Neural cell (in vitro differentiated cells): ENCODE measurements around the gene SUMO2. TPM values are rescaled to one million over a fixed set of nuclear protein-coding genes. Genes with fewer than 3 reads are reported as not detected.
A peak's percentile ranks its signal among the peaks of the same experiment; 100 is the strongest.

Experiments
- H2AFZ ChIP-seq: fragments of 200-600, 300-800 bp; sonication (generic), shearing (Covaris generic); 2 replicates; pipeline ENCODE4 v1.6.0; 2014; ENCODE audit warnings: low read depth, mild to moderate bottlenecking, antibody characterized with exemption, low read length, moderate library complexity
- H3F3A ChIP-seq: fragments of 200-600 bp; shearing (Covaris generic); 2 replicates; pipeline ENCODE4 v1.6.1; 2016; ENCODE audit warnings: mild to moderate bottlenecking, moderate library complexity, mixed read lengths, antibody characterized with exemption, low read length; ENCODE audit not compliant: insufficient read depth, poor library complexity, severe bottlenecking
- H3K27ac ChIP-seq: fragments of 200-600, 300-800 bp; sonication (generic), shearing (Covaris generic); 2 replicates; pipeline ENCODE4 v1.5.1; 2014; ENCODE audit warnings: mild to moderate bottlenecking, low read length, moderate library complexity
- H3K27me3 ChIP-seq: fragments of 300-800, 200-600 bp; sonication (generic), shearing (Covaris generic); 2 replicates; pipeline ENCODE4 v1.6.0; 2014; ENCODE audit warnings: mild to moderate bottlenecking, low read depth, low read length, moderate library complexity; ENCODE audit not compliant: insufficient read depth
- H3K36me3 ChIP-seq: fragments of 300-800, 200-600 bp; sonication (generic), shearing (Covaris generic); 2 replicates; pipeline ENCODE4 v1.5.1; 2014; ENCODE audit warnings: mild to moderate bottlenecking, antibody characterized with exemption, low read length, moderate library complexity; ENCODE audit not compliant: insufficient read depth
- H3K4me2 ChIP-seq: fragments of 300-800, 200-600 bp; sonication (generic), shearing (Covaris generic); 2 replicates; pipeline ENCODE4 v1.6.0; 2014; ENCODE audit warnings: mild to moderate bottlenecking, low read length
- H3K4me3 ChIP-seq: fragments of 300-800, 200-600 bp; sonication (generic), shearing (Covaris generic); 2 replicates; pipeline ENCODE4 v1.5.1; 2014; ENCODE audit warnings: mild to moderate bottlenecking, low read length, moderate library complexity
- H3K79me2 ChIP-seq: fragments of 200-600 bp; shearing (Covaris generic); replicated peaks from 2 replicates; pipeline ENCODE4 v1.6.0; 2014; ENCODE audit warnings: mild to moderate bottlenecking, low read length, moderate library complexity; ENCODE audit not compliant: insufficient read depth
- H3K9ac ChIP-seq: fragments of 300-800, 200-600 bp; sonication (generic), shearing (Covaris generic); 2 replicates; pipeline ENCODE4 v1.6.1; 2016; ENCODE audit warnings: mild to moderate bottlenecking, low read length, mixed read lengths
- H3K9me2 ChIP-seq: fragments of 200-600 bp; shearing (Covaris generic); 2 replicates; pipeline ENCODE4 v1.6.1; 2016; ENCODE audit warnings: mild to moderate bottlenecking, low read length, mixed read lengths; ENCODE audit not compliant: insufficient read depth
- H3K9me3 ChIP-seq: fragments of 200-600, 300-800 bp; sonication (generic), shearing (Covaris generic); 2 replicates; pipeline ENCODE4 v1.6.1; 2016; ENCODE audit warnings: mild to moderate bottlenecking, mixed run types, low read length, moderate library complexity, mixed read lengths
- H4K20me1 ChIP-seq: fragments of 200-600 bp; shearing (Covaris generic); 2 replicates; pipeline ENCODE4 v1.6.1; 2016; ENCODE audit warnings: mild to moderate bottlenecking, mixed run types; ENCODE audit not compliant: insufficient read depth
- EP300 ChIP-seq: fragments of 450-650 bp; conservative IDR thresholded peaks from 2 replicates; pipeline ENCODE4 v1.6.1; 2014; ENCODE audit warnings: antibody characterized with exemption, mild to moderate bottlenecking, moderate library complexity; ENCODE audit not compliant: poor library complexity, severe bottlenecking
- EZH2 ChIP-seq: fragments of 200-600, 300-800 bp; shearing (Covaris generic), sonication (generic); IDR thresholded peaks from 2 replicates; pipeline ENCODE4 v1.6.1; 2014; ENCODE audit warnings: antibody characterized with exemption, low read length, borderline replicate concordance, mild to moderate bottlenecking; ENCODE audit not compliant: insufficient read depth, poor library complexity, severe bottlenecking
- MXI1 ChIP-seq: fragments of 450-650 bp; conservative IDR thresholded peaks from 2 replicates; pipeline ENCODE4 v1.6.1; 2014; ENCODE audit warnings: antibody characterized with exemption, mild to moderate bottlenecking; ENCODE audit not compliant: poor library complexity, severe bottlenecking
- POLR2AphosphoS5 ChIP-seq: IDR thresholded peaks from 2 replicates; pipeline ENCODE4 v1.6.1; 2012
- RAD21 ChIP-seq: fragments of 450-650 bp; conservative IDR thresholded peaks from 2 replicates; pipeline ENCODE4 v1.6.1; 2014; ENCODE audit warnings: antibody characterized with exemption, mild to moderate bottlenecking, moderate library complexity
- SMC3 ChIP-seq: fragments of 450-650 bp; conservative IDR thresholded peaks from 2 replicates; pipeline ENCODE4 v1.6.1; 2014; ENCODE audit warnings: antibody characterized with exemption, mild to moderate bottlenecking, moderate library complexity; ENCODE audit not compliant: poor library complexity
- TAF1 ChIP-seq: IDR thresholded peaks from 2 replicates; pipeline ENCODE4 v1.6.1; 2012; ENCODE audit warnings: low read depth
- polyA minus RNA-seq: library from RNA; depleted of rRNA, polyadenylated mRNA; stranded (reverse); fragments of >200 nt; gene quantifications from 2 replicates; pipeline ENCODE4 v1.2.3, GENCODE V29; 2014
- polyA plus RNA-seq: library from polyadenylated mRNA; depleted of rRNA; stranded (reverse); fragments of >200 nt; gene quantifications from 2 replicates; pipeline ENCODE4 v1.2.3, GENCODE V29; 2014
- TF ChIP-seq, protein P1 (sequence below): fragments of 450-650 bp; IDR thresholded peaks from 2 replicates; pipeline ENCODE4 v1.5.1; 2014; ENCODE audit warnings: antibody characterized with exemption, mild to moderate bottlenecking, moderate library complexity; ENCODE audit not compliant: poor library complexity, severe bottlenecking
- TF ChIP-seq, protein P2 (sequence below): IDR thresholded peaks from 2 replicates; pipeline ENCODE4 v1.6.1; 2012; ENCODE audit warnings: borderline replicate concordance

Gene SUMO2
- polyA plus RNA-seq (224 and 283 TPM in 2 replicates), polyA minus RNA-seq (120 and 137 TPM in 2 replicates)

DNA sequence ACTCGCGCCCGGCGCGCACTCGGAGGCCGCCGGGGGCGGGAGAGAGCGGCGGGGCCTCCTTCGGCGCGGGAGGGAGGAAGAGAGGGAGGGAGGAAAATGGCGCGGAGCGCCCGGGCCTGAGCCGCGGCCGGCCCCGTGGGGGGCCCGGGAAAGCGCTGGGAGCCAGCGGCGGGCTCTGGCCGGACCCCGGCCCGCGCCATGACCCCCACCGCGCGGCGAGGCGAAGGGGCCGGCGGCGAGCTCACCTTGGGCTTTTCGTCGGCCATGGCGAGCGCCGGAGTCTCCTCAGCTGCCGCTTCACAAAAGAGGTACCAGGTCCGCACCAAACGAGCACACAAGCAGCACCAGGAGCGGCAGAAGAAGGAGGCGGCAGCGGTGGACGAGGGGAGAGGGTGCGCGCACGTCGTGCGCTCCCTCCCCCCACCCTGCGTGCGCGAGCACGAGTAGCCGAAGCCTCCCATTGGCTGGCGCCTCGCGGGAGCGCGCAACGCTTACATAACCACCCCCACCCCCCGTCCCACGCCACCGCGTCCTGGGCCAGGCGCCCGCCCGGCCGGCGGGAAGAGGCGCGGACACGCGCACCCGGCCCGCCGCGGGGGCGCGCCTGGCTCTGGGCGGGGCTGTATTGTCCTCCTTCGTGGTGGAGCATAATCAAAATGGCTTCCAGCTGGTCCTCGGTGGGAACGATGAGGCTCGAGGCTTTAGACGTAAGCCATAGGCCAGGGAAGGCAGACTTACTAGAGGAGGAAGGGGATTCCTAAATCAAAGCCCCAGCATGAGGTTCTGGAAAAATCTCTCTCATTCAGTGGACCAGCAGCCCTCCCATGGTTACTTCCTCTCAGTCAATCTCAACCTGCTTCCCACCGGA, at the start of gene SUMO2:
Gene SUMO2, minus strand, starts transcription at position 391 of the 868 bp plus-strand sequence. Its CDS starts 125 bp downstream, at position 266.
- peak within 1 kb of the TSS; percentile 97 for H3K4me3 ChIP-seq
- peak within 1 kb of the TSS; percentile 99 for H3K27ac ChIP-seq
- H2AFZ ChIP-seq: peak within 1 kb of the TSS; percentile 99
- no peaks in the 10 kb centered on the region for H3F3A ChIP-seq
- H3K9me3 ChIP-seq: no peaks in the 10 kb centered on the region
- H3K36me3 ChIP-seq: no peaks in the 10 kb centered on the region
- H3K9me2 ChIP-seq: no peaks in the 10 kb centered on the region
- no peaks in the 10 kb centered on the region for H4K20me1 ChIP-seq
- H3K4me2 ChIP-seq: peak within 1 kb of the TSS; percentile 94
- peak; percentile 63 for TF ChIP-seq EP300
- no peak for TF ChIP-seq RAD21
- no peak for TF ChIP-seq EZH2
- TF ChIP-seq TAF1: peak; percentile 96
- TF ChIP-seq SMC3: no peak
- TF ChIP-seq POLR2AphosphoS5: peak; percentile 96
- TF ChIP-seq, protein P1, sequence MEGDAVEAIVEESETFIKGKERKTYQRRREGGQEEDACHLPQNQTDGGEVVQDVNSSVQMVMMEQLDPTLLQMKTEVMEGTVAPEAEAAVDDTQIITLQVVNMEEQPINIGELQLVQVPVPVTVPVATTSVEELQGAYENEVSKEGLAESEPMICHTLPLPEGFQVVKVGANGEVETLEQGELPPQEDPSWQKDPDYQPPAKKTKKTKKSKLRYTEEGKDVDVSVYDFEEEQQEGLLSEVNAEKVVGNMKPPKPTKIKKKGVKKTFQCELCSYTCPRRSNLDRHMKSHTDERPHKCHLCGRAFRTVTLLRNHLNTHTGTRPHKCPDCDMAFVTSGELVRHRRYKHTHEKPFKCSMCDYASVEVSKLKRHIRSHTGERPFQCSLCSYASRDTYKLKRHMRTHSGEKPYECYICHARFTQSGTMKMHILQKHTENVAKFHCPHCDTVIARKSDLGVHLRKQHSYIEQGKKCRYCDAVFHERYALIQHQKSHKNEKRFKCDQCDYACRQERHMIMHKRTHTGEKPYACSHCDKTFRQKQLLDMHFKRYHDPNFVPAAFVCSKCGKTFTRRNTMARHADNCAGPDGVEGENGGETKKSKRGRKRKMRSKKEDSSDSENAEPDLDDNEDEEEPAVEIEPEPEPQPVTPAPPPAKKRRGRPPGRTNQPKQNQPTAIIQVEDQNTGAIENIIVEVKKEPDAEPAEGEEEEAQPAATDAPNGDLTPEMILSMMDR: peak; percentile 32
- TF ChIP-seq MXI1: peak; percentile 60
- TF ChIP-seq, protein P2, sequence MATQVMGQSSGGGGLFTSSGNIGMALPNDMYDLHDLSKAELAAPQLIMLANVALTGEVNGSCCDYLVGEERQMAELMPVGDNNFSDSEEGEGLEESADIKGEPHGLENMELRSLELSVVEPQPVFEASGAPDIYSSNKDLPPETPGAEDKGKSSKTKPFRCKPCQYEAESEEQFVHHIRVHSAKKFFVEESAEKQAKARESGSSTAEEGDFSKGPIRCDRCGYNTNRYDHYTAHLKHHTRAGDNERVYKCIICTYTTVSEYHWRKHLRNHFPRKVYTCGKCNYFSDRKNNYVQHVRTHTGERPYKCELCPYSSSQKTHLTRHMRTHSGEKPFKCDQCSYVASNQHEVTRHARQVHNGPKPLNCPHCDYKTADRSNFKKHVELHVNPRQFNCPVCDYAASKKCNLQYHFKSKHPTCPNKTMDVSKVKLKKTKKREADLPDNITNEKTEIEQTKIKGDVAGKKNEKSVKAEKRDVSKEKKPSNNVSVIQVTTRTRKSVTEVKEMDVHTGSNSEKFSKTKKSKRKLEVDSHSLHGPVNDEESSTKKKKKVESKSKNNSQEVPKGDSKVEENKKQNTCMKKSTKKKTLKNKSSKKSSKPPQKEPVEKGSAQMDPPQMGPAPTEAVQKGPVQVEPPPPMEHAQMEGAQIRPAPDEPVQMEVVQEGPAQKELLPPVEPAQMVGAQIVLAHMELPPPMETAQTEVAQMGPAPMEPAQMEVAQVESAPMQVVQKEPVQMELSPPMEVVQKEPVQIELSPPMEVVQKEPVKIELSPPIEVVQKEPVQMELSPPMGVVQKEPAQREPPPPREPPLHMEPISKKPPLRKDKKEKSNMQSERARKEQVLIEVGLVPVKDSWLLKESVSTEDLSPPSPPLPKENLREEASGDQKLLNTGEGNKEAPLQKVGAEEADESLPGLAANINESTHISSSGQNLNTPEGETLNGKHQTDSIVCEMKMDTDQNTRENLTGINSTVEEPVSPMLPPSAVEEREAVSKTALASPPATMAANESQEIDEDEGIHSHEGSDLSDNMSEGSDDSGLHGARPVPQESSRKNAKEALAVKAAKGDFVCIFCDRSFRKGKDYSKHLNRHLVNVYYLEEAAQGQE: peak; percentile 77
- H3K9ac ChIP-seq: peak within 1 kb of the TSS; percentile 87
- no peaks in the 10 kb centered on the region for H3K27me3 ChIP-seq
- H3K79me2 ChIP-seq: peaks cover 42% of the 10 kb centered on the region

DNA sequence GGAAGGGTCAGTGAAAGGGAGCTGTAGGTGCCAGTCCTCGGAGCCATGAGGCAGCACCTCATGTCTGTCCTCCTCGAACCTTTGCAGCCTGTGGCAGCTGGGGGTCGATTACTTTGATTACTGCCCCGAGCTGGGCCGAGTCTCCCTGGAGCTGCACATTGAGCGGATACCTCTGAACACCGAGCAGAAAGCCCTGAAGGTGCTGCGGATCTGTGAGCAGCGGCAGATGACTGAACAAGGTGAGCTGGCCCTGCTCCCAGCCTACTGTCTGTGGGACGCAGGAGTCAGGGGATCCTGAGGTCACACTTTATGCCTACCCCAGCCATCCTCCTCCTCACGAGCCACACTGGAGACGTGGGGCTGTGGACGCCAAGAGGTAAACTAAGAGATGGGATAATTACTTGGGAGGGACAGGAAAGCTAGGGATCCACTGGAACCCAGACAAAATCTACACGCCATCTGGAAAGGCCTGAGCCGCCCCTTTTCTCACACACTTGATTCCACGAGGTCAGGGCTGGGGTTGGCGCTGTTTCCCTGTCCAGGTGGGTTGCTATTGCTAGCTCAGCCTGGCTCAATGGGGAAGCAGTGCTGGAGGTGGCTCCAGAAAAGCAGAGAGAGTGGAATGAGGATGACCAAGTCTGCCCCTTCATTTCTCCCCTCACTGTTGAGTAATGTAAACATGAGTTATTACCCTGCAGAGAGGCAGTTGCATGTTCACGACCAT, 49.1 kb upstream of the SUMO2 start:
- H3K79me2 ChIP-seq: no peaks in the 10 kb centered on the region
- no peak overlapping the region for H3K27ac ChIP-seq
- no peaks in the 10 kb centered on the region for H4K20me1 ChIP-seq
- no peaks in the 10 kb centered on the region for H3F3A ChIP-seq
- H3K4me3 ChIP-seq: no peak overlapping the region
- no peak overlapping the region for H3K9ac ChIP-seq
- TF ChIP-seq TAF1 (no peak), EP300 (no peak), MXI1 (no peak), EZH2 (no peak), SMC3 (no peak), POLR2AphosphoS5 (no peak)
- TF ChIP-seq, protein P1: no peak
- no peaks in the 10 kb centered on the region for H3K9me3 ChIP-seq
- no peaks in the 10 kb centered on the region for H3K27me3 ChIP-seq
- no peak overlapping the region for H3K4me2 ChIP-seq
- H2AFZ ChIP-seq: no peak overlapping the region
- H3K9me2 ChIP-seq: no peaks in the 10 kb centered on the region
- H3K36me3 ChIP-seq: peaks cover 5% of the 10 kb centered on the region
